ENCODE measurements around the gene TMEM30A.
A peak's percentile ranks its signal among the peaks of the same experiment; 100 is the strongest.

TMEM30A gene

DNA sequence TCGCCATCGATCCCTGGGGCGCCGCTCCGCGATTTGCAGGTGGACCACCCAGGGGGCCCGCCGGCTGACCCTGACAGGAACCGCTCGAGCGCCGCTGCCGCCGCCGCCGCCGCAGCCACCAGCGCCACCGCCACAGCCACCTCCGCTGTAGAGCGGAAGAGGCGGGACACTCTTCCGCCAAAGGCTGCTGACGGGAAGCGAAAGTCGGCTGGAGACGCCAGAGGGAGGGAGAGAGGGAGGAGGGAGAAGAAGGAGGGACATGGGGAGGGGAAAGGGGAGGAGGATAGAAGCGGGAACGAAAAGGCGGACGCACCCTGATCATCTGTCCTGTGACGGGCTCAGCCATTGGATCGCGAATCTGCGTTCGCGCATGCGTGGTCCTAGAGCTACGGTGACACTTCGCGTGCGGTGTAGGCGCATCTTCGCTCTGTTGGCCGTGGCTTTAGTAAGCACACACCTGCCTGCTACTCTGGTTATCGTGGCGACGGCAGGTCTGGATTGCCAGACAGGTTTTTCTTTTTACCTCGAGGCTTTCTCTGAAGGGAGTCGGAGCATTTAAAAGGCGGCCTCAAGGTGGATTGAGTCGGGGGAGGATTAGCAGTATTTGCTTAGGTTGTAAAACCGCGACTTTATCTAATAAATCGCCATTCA, at the start of gene TMEM30A:
TSS of gene TMEM30A (minus strand) at position 161 of the 651 bp plus-strand sequence. CDS start at position 7, 154 bp downstream.
- no peaks in the 10 kb centered on the region for H3K27me3 Mint-ChIP-seq
- peaks cover 5 to 7% of the 10 kb centered on the region in 2 donors for H3K36me3 Mint-ChIP-seq
- peaks cover 13 to 33% of the 10 kb centered on the region in 2 donors for H3K4me1 Mint-ChIP-seq
- DNase-seq (peak; percentile 97), ATAC-seq (replicated peaks) (peak; percentile 93 to 94)
- H3K4me3 Mint-ChIP-seq, result no peak within 1 kb of the TSS
- H3K9me3 Mint-ChIP-seq, result no peaks in the 10 kb centered on the region
- H3K27ac Mint-ChIP-seq, result no peak within 1 kb of the TSS

DNA sequence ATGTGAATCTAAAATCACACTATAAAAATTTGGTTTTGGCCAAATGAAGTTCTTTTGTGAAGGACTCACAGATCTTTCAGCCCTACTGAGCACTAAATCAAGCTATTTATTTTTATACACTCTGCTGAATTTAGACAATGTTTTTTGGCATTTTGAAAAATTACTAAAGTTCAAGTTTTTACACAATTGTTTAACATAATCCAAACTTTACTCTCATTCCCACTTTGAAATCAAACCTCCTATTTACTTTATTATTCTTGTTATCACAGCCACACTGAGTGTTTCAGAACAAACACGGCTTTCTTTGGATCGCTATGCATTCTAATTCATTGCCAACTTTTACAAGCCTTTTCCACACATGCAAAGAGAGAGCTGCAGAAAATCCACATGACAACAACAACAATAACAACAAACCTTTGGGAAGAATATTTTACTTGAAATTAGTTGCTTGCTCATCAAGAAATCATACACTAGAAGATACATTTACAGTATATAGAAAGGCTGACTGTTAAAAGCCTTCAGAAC, 49.1 kb upstream of the TMEM30A start:
- no peaks in the 10 kb centered on the region for H3K9me3 Mint-ChIP-seq
- DNase-seq (no peak), ATAC-seq (replicated peaks) (no peak)
- H3K27me3 Mint-ChIP-seq, result peaks cover 20 to 35% of the 10 kb centered on the region in 2 donors
- no peaks in the 10 kb centered on the region for H3K36me3 Mint-ChIP-seq
- no peak overlapping the region for H3K27ac Mint-ChIP-seq
- no peaks in the 10 kb centered on the region for H3K4me1 Mint-ChIP-seq
- no peak overlapping the region for H3K4me3 Mint-ChIP-seq

DNA sequence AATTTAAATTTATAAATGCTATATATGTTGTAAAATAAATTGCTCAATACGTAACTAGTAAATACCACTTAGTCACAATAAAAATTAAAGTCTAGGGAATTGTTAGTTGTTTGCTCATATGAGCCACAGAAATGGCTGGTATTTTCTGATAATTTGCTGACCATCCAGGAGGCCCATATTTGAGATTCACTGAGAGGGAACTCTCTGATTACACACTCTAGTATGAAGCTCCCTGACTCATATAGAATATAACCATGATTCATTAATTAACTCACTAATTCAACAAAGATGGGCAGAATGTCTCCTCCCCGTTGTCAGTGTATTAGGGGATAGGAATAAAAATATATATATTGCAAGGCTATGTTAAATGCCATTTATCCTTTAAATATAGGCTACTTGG, 46.6 kb upstream of the TMEM30A start:
- H3K9me3 Mint-ChIP-seq, result no peaks in the 10 kb centered on the region
- ATAC-seq (replicated peaks) (no peak), DNase-seq (no peak)
- no peaks in the 10 kb centered on the region for H3K4me1 Mint-ChIP-seq
- H3K27me3 Mint-ChIP-seq, result peaks cover 16 to 24% of the 10 kb centered on the region in 2 donors
- no peak overlapping the region for H3K27ac Mint-ChIP-seq
- H3K36me3 Mint-ChIP-seq, result no peaks in the 10 kb centered on the region
- no peak overlapping the region for H3K4me3 Mint-ChIP-seq

DNA sequence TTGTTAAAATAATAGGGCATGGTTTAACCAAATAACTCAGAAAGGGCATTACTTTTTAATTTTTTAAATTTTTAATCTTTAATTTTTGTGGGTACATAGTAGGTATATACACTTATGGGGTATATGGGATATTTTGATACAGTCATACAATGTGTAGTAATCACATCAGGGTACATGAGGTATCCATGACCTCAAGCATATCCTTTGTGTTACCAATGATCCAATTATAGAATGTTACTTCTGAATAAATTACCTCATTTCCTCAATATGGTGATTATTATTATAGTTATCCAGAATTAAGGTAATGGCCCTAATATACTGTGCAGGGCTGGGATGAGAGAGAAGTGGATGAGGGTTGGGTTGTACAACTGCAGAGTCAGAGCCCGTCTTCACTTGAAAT, 45.1 kb upstream of the TMEM30A start:
- no peak for ATAC-seq (replicated peaks)
- no peak overlapping the region for H3K4me3 Mint-ChIP-seq
- no peaks in the 10 kb centered on the region for H3K4me1 Mint-ChIP-seq
- no peak for DNase-seq
- H3K9me3 Mint-ChIP-seq, result no peaks in the 10 kb centered on the region
- no peak overlapping the region for H3K27ac Mint-ChIP-seq
- peaks cover 15 to 20% of the 10 kb centered on the region in 2 donors for H3K27me3 Mint-ChIP-seq
- no peaks in the 10 kb centered on the region for H3K36me3 Mint-ChIP-seq

DNA sequence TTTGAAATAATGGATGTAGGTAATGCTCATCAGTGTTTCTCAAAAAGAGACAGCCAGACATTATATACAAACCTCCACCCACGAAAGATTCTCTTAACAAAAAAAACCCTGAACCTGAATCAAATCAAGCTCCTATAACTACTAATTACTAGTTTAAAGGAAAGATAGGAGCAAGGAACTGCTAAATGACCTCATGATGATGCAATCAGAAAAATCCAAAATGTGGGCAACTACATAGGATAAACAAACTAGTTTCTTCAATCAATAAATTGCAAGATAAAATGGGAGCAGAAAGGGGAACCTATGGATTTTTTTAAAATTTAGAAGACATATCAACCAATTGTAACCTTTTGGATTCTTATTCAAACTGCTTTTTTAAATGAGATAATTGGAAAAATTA, 43.2 kb upstream of the TMEM30A start:
- ATAC-seq (replicated peaks), result no peak
- H3K4me3 Mint-ChIP-seq, result no peak overlapping the region
- H3K4me1 Mint-ChIP-seq, result no peaks in the 10 kb centered on the region
- no peak overlapping the region for H3K27ac Mint-ChIP-seq
- peaks cover 16 to 20% of the 10 kb centered on the region in 2 donors for H3K27me3 Mint-ChIP-seq
- DNase-seq, result no peak
- H3K9me3 Mint-ChIP-seq, result no peaks in the 10 kb centered on the region
- H3K36me3 Mint-ChIP-seq, result no peaks in the 10 kb centered on the region

DNA sequence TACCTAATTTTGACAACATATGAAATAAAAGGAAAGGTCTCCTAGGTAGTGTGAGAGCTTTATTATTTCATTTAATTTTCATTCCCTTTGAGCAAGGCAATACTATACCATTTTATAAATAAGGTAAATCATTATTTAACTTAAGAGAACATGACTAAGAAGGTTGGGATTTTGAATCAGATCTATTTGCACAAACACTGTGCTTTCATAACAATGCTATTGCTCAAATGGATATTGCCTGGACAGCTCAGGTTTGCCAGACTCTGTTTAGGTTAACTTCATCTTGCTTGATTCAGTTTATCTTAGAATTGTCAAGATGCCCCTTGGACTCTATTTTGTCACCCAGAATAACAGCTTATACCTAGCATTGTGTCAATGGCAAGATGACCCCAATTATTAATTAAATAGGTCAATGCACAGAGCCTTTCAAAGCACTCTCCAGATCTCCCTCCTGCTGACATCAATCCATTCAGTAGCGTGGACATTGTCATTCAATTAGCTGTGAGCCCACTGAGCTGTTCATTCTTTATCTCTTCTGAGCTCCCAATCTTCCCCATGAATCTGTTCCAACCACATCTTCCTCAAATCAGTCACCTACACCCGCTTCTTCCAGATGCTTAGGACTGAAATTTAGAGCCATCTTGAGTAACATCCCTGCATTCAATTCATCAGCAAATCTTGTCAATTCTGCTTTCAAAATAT, 42.1 kb upstream of the TMEM30A start:
- H3K36me3 Mint-ChIP-seq, result no peaks in the 10 kb centered on the region

DNA sequence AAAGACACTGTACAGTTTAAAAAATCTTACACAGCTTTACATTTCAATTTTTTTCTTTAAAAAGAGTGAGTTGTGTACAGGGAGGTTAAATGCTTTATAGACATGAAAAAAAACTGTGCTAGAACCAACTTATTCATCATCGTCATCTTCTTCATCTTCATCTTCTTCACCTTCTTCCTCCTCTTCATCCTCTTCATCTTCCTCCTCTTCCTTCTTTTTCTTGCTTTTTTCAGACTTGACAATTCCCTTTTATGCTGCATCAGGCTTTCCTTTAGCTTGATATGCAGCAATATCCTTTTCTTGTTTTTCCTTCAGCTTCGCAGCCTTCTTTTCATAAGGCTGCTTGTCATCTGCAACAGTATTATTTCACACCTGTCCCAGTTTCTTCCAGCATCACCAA, 34.3 kb upstream of the TMEM30A start:
- Mint-ChIP-seq H3K27me3 (peaks cover 21 to 26% of the 10 kb centered on the region in 2 donors), H3K4me1 (no peaks in the 10 kb centered on the region), H3K4me3 (no peak overlapping the region), H3K27ac (no peak overlapping the region), H3K9me3 (no peaks in the 10 kb centered on the region), H3K36me3 (no peaks in the 10 kb centered on the region)
- DNase-seq (no peak), ATAC-seq (replicated peaks) (no peak)

More for the DNA sequence above, 42.1 kb upstream of the TMEM30A start:
- Mint-ChIP-seq H3K27ac (no peak overlapping the region), H3K4me1 (no peaks in the 10 kb centered on the region), H3K27me3 (peaks cover 10 to 11% of the 10 kb centered on the region in 2 donors), H3K9me3 (no peaks in the 10 kb centered on the region), H3K4me3 (no peak overlapping the region)
- DNase-seq (no peak), ATAC-seq (replicated peaks) (no peak)

DNA sequence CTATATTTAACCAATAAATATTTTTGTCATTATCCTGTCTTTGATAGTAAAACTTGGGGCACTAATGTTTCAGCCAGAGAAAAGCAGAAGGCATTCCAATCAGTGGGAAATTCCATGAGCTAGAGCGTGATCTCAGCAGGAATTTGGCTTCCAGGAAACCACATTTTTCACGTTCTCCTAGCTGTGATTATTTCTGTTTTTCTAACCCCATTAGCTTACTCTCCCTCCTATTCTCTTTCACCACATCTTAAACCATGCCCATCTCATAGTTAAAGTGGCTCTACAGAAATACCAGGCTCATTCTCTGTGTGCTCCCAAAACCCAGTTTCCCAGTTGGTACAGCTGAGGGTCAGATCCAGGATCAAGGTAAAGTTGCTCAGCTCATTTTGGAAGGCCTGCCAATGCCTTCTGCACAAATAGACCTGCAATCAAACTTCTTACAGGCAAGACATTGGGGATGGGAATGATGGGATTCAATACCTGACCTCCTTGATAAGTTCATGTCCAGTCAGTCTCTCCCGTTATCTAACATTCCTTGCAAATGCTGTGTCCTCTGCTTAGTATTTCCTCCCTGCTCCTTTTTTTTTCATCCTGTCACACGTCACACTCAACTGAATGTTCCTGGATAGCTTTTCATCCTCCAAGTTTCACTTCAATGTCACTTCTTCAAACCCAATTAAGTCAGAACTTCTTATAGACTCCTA, 33.1 kb upstream of the TMEM30A start:
- Mint-ChIP-seq H3K4me1 (no peaks in the 10 kb centered on the region), H3K27ac (no peak overlapping the region), H3K27me3 (peaks cover 30 to 35% of the 10 kb centered on the region in 2 donors), H3K4me3 (no peak overlapping the region), H3K9me3 (no peaks in the 10 kb centered on the region), H3K36me3 (no peaks in the 10 kb centered on the region)
- ATAC-seq (replicated peaks), result no peak
- DNase-seq, result no peak

DNA sequence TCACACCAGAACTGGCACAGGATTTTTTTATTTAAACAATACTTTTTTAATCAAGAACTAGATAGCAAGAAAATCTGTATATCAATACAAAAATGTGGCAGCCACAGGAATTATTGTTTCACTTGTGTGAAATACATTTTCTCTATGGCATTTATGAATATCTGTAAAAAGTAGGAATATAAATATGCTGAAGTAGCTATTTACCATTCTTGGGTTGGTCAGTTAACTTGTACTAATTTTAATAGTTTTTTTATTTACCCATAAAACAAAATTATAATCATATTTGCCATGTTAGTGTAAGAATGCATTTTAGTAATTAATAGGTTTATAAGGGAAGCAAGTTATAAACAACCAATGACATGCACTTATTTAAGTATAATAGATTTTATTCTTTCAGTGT, 31.4 kb upstream of the TMEM30A start:
- peaks cover 36 to 42% of the 10 kb centered on the region in 2 donors for H3K27me3 Mint-ChIP-seq
- DNase-seq (no peak), ATAC-seq (replicated peaks) (no peak)
- H3K36me3 Mint-ChIP-seq, result no peaks in the 10 kb centered on the region
- no peak overlapping the region for H3K27ac Mint-ChIP-seq
- no peaks in the 10 kb centered on the region for H3K4me1 Mint-ChIP-seq
- no peaks in the 10 kb centered on the region for H3K9me3 Mint-ChIP-seq
- H3K4me3 Mint-ChIP-seq, result no peak overlapping the region

DNA sequence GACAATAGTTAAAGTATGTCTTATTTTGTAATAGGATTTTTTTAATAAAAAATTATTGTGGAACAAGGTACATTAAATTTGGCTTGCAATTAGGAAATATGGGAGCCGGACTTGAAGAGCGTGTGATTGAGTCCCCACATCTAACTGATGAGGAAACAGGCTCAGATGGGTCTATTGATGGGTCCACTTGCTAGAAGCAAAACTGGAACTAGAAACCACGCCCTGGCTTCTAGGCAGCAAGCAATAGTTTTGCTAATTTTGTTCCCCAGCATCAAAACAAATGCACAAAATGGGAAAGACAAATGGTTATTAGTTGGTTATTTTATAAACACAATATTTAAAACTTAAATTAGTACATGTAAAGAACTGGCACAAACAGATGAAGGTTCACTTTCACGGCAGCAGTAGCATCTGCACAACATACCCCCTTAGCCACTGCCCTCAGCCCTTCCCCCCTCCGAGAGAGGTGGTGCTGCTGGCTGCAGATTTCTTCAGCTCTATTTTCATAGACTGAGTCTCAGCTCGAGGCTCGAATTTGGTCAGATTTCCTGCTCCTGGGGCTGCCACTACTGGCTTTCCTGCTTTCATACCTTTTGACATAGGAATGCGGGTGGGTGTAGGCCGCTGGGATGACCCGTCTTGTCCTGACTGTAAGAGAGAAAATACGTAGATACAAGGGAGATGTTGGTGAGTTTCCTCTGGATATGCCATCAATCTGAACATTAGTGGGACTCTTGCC, 23.8 kb upstream of the TMEM30A start:
- DNase-seq, result no peak
- ATAC-seq (replicated peaks), result no peak
- no peaks in the 10 kb centered on the region for H3K4me1 Mint-ChIP-seq
- H3K27me3 Mint-ChIP-seq, result peaks cover 23 to 29% of the 10 kb centered on the region in 2 donors
- H3K4me3 Mint-ChIP-seq, result no peak overlapping the region
- no peaks in the 10 kb centered on the region for H3K9me3 Mint-ChIP-seq
- H3K27ac Mint-ChIP-seq, result no peak overlapping the region
- H3K36me3 Mint-ChIP-seq, result no peaks in the 10 kb centered on the region

DNA sequence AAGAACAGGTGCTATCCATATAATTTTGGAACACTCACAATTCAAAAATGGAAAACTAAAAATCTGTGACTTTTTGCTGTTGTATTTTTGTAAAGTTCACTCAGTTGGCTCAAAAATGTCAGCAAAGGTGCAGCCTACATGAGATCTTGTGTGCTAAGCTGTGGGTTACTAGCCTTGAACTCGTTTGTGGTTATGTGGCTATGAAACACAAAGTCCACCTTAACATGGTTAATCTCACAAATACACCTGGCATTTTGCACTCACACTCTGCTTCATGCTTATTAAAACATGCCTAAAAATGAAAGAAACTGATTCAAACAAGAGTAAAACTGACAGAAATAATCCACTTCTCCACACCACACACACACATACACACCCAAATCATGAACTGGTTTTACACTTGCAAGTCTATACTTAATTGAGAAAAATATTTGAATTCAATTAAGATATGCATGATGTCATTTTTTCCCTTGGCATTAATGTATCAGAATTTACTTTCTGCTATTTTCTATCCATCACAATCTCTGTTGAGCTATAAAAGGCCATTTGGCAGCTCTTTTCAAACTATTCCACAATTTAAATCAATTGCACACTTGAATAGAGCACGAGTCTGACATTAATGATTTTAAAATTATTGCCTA, 22.9 kb upstream of the TMEM30A start:
- Mint-ChIP-seq H3K4me1 (no peaks in the 10 kb centered on the region), H3K4me3 (no peak overlapping the region), H3K9me3 (no peaks in the 10 kb centered on the region), H3K27ac (no peak overlapping the region), H3K27me3 (peaks cover 17 to 24% of the 10 kb centered on the region in 2 donors), H3K36me3 (no peaks in the 10 kb centered on the region)
- DNase-seq (no peak), ATAC-seq (replicated peaks) (no peak)

DNA sequence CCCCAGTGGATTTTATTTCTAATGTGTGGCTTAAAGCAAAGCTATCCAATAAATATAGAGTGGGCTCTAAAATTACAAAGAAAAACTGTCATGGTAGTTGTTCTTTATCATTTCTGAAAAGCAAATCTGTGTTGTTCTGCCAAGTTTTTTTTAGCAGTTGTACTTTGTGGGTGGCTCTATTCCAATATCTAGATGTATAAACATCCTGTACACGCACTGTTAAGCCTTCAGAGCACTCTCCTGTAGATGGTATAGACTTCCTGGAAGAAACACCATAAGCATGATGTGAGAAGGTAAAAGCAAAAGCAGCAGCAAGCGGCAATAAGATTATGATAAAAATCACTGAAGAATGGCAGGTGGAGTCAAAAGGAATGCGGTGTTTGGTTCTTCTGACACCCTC, 21.5 kb upstream of the TMEM30A start:
- ATAC-seq (replicated peaks) (no peak), DNase-seq (no peak)
- H3K36me3 Mint-ChIP-seq, result no peaks in the 10 kb centered on the region
- no peak overlapping the region for H3K27ac Mint-ChIP-seq
- no peak overlapping the region for H3K4me3 Mint-ChIP-seq
- no peaks in the 10 kb centered on the region for H3K4me1 Mint-ChIP-seq
- no peaks in the 10 kb centered on the region for H3K9me3 Mint-ChIP-seq
- peaks cover 12 to 19% of the 10 kb centered on the region in 2 donors for H3K27me3 Mint-ChIP-seq

DNA sequence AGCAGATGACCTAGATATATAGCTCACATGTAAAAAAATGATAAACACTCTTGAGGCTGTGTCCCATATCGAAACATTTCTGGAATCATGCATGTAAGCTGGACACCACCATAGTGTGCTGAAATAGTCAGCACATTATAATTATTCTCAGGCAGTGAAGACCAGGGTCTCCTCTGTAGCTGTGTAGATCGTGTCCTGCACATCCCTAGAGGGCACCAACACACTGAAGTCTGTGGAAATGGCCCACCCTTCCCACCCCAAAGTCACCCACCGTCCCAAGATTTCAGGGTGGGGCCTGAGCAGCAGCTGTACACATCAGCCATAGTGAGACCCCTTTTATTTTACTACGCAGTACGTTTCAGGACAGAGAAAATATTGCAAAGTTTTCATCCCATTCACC, 21.0 kb upstream of the TMEM30A start:
- no peak overlapping the region for H3K27ac Mint-ChIP-seq
- H3K4me1 Mint-ChIP-seq, result peaks cover 0 to 2% of the 10 kb centered on the region in 2 donors
- ATAC-seq (replicated peaks) (no peak), DNase-seq (no peak)
- peaks cover 12 to 19% of the 10 kb centered on the region in 2 donors for H3K27me3 Mint-ChIP-seq
- no peak overlapping the region for H3K4me3 Mint-ChIP-seq
- no peaks in the 10 kb centered on the region for H3K36me3 Mint-ChIP-seq
- H3K9me3 Mint-ChIP-seq, result no peaks in the 10 kb centered on the region

DNA sequence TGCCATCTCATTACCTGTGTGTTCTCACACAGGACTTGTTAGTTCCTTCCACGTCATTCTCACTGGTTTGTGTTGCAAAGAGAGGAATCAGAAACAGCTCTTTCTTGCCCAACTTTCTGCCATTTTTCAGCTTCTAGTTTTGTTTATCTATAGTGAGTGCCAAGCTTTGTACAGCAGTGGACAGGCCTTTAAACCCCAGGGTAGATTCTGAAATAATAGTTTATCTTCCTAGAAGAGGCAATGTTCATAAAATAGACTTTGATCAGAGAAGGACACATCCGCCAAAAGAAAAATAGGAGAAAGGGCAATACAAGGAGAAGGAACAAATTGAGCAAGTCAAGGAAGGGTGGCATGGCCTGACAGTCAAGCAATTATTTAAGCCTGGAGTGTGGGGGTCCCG, 17.7 kb upstream of the TMEM30A start:
- no peaks in the 10 kb centered on the region for H3K36me3 Mint-ChIP-seq
- H3K27me3 Mint-ChIP-seq, result peaks cover 12 to 19% of the 10 kb centered on the region in 2 donors
- H3K4me3 Mint-ChIP-seq, result no peak overlapping the region
- H3K9me3 Mint-ChIP-seq, result no peaks in the 10 kb centered on the region
- no peak for ATAC-seq (replicated peaks)
- H3K4me1 Mint-ChIP-seq, result peaks cover 0 to 7% of the 10 kb centered on the region in 2 donors
- no peak overlapping the region for H3K27ac Mint-ChIP-seq
- DNase-seq, result no peak

Data from stimulated activated naive B cell treated with anti-CD40 and anti-IgM and Interleukin-4, amounts not matched to agents 10 μg/mL and 1 μg/mL and 100 μg/mL, for 72 hours (primary cell).